LNCaP clone FGC (cell line): ENCODE measurements around the gene CDC34.

Experiments
- DNase-seq: peaks from one replicate; pipeline ENCODE4 v3.0.0-alpha.2; 2011; ENCODE audit warnings: low read depth
- H3K4me3 ChIP-seq: 2 replicates; pipeline ENCODE4 v1.5.1; 2011; ENCODE audit warnings: mild to moderate bottlenecking, low read depth, low read length, control low read depth
- CTCF ChIP-seq: IDR thresholded peaks from 2 replicates; pipeline ENCODE4 v1.5.1; 2012; ENCODE audit warnings: mild to moderate bottlenecking; ENCODE audit not compliant: control insufficient read depth, insufficient read depth; ENCODE audit errors: extremely low read depth

Gene CDC34

GRCh38 chr19:494171-495080, 37.1 kb upstream of the CDC34 start:
- no peak for DNase-seq
- no peak overlapping the region for H3K4me3 ChIP-seq
- TF ChIP-seq CTCF = no peak

- no peak for DNase-seq
- no peak for TF ChIP-seq CTCF
- H3K4me3 ChIP-seq = no peak overlapping the region
Observed at GRCh38 chr19:495081-495401, 36.5 kb upstream of the CDC34 start.

GRCh38 chr19:495402-496111, 36.0 kb upstream of the CDC34 start:
- DNase-seq = no peak
- peak; percentile 25 for TF ChIP-seq CTCF
- no peak overlapping the region for H3K4me3 ChIP-seq

GRCh38 chr19:496112-496665, 35.4 kb upstream of the CDC34 start, which contains the start of gene MADCAM1:
TSS of gene MADCAM1 (plus strand) at chr19:496486. CDS start at chr19:496500, 14 bp downstream.
- no peak for TF ChIP-seq CTCF
- DNase-seq = no peak
- no peak within 1 kb of the TSS for H3K4me3 ChIP-seq

- no peak for TF ChIP-seq CTCF
- no peak overlapping the region for H3K4me3 ChIP-seq
- no peak for DNase-seq
Observed at GRCh38 chr19:496986-497385, 34.6 kb upstream of the CDC34 start.

- DNase-seq = no peak
- H3K4me3 ChIP-seq = no peak overlapping the region
- TF ChIP-seq CTCF = no peak
Observed at GRCh38 chr19:497491-497868, 34.1 kb upstream of the CDC34 start.
